ENCODE results near the gene METTL21A. TPM values are rescaled to one million over a fixed set of nuclear protein-coding genes. Genes with fewer than 3 reads are reported as not detected.
A peak's percentile ranks its signal among the peaks of the same experiment; 100 is the strongest.

Gene METTL21A
- total and polyA plus RNA-seq, 9 donors, result 14.1 to 20.3 (median 16.2) TPM

- H3K4me3 ChIP-seq (ENCODE audit: low read length), result no peak overlapping the region
- WGBS (ENCODE audit: insufficient coverage), result no CpG with 5 or more reads among the region's 2 CpGs
- H3K27me3 ChIP-seq (ENCODE audit: control insufficient read depth, insufficient read depth, low read length), result no peaks in the 10 kb centered on the region
- H3K9me3 ChIP-seq (replicated peaks; ENCODE audit: control insufficient read depth, low read depth, low read length), result no peaks in the 10 kb centered on the region
- H3K27ac ChIP-seq (ENCODE audit: low read length), result no peak overlapping the region
- H3K36me3 ChIP-seq (ENCODE audit: control insufficient read depth, insufficient read depth, low read length), result no peaks in the 10 kb centered on the region
- H3K4me1 ChIP-seq (ENCODE audit: control insufficient read depth, insufficient read depth, low read length), result no peaks in the 10 kb centered on the region
- DNase-seq, result no peak
Observed at GRCh38 chr2:207603486-207603885, 21.7 kb downstream of the METTL21A start.

DNA sequence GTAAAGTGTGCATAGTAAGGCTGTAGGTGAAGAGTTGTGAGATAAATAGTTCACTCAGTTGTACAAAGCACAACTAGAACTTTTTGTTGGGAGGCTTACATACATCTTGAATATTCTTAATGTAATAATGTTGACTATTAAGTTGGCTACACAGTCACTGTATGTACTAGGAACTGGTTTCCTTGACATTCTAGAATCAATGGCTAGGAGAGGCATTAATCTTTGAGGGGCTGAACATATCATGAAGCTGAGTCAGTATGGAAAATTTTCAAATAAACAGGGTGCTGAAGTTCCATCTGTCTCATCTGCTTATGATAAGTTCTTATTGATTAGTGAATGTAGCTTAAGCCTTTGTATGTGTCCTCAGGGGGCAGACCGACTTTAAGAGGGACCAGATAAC lies 23.4 kb downstream of the METTL21A start:
- no peak for DNase-seq
- Histone ChIP-seq H3K4me3 (ENCODE audit: low read length) (no peak overlapping the region), H3K27ac (ENCODE audit: low read length) (no peak overlapping the region), H3K4me1 (ENCODE audit: control insufficient read depth, insufficient read depth, low read length) (no peaks in the 10 kb centered on the region), H3K36me3 (ENCODE audit: control insufficient read depth, insufficient read depth, low read length) (no peaks in the 10 kb centered on the region), H3K27me3 (ENCODE audit: control insufficient read depth, insufficient read depth, low read length) (no peaks in the 10 kb centered on the region), H3K9me3 (replicated peaks; ENCODE audit: control insufficient read depth, low read depth, low read length) (no peaks in the 10 kb centered on the region)
- WGBS (ENCODE audit: insufficient coverage), result no CpG with 5 or more reads among the region's 1 CpG

- H3K9me3 ChIP-seq (replicated peaks; ENCODE audit: control insufficient read depth, low read depth, low read length), result no peaks in the 10 kb centered on the region
- H3K4me1 ChIP-seq (ENCODE audit: control insufficient read depth, insufficient read depth, low read length), result no peaks in the 10 kb centered on the region
- H3K27me3 ChIP-seq (ENCODE audit: control insufficient read depth, insufficient read depth, low read length), result no peaks in the 10 kb centered on the region
- DNase-seq, result no peak
- H3K36me3 ChIP-seq (ENCODE audit: control insufficient read depth, insufficient read depth, low read length), result peaks cover 5% of the 10 kb centered on the region
- H3K27ac ChIP-seq (ENCODE audit: low read length), result no peak overlapping the region
- H3K4me3 ChIP-seq (ENCODE audit: low read length), result no peak overlapping the region
Observed at GRCh38 chr2:207600231-207600630, 25.0 kb downstream of the METTL21A start.

- peaks cover 5% of the 10 kb centered on the region for H3K36me3 ChIP-seq (ENCODE audit: control insufficient read depth, insufficient read depth, low read length)
- peak; percentile 15 for DNase-seq
- no peaks in the 10 kb centered on the region for H3K27me3 ChIP-seq (ENCODE audit: control insufficient read depth, insufficient read depth, low read length)
- H3K4me3 ChIP-seq (ENCODE audit: low read length), result no peak overlapping the region
- no peak overlapping the region for H3K27ac ChIP-seq (ENCODE audit: low read length)
- no peaks in the 10 kb centered on the region for H3K4me1 ChIP-seq (ENCODE audit: control insufficient read depth, insufficient read depth, low read length)
- no peaks in the 10 kb centered on the region for H3K9me3 ChIP-seq (replicated peaks; ENCODE audit: control insufficient read depth, low read depth, low read length)
Observed at GRCh38 chr2:207599636-207600035, 25.6 kb downstream of the METTL21A start.

DNA sequence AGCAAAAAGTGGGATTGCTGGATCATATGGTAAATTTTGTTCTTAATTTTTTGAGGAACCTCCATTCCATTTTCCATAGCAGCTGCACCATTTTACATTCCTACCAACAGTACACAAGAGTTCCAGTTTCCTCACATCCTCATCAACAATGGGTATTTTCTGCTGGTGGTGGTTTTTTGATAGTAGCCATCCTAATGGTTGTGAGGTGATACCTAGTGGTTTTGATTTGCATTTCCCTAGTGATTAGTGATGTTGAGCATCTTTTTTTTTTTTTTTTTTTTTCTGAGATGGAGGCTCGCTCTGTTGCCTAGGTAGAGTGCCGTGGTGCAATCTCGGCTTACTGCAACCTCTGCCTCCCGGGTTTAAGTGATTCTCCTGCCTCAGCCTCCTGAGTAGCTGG lies 30.5 kb downstream of the METTL21A start:
- WGBS (ENCODE audit: insufficient coverage), result no CpG with 5 or more reads among the region's 4 CpGs

GRCh38 chr2:207594264-207594663 lies 30.9 kb downstream of the METTL21A start:
- WGBS (ENCODE audit: insufficient coverage), result no CpG with 5 or more reads among the region's 3 CpGs
- no peak for DNase-seq
- Histone ChIP-seq H3K27me3 (ENCODE audit: control insufficient read depth, insufficient read depth, low read length) (no peaks in the 10 kb centered on the region), H3K4me3 (ENCODE audit: low read length) (no peak overlapping the region), H3K9me3 (replicated peaks; ENCODE audit: control insufficient read depth, low read depth, low read length) (peaks cover 9% of the 10 kb centered on the region), H3K36me3 (ENCODE audit: control insufficient read depth, insufficient read depth, low read length) (peaks cover 15% of the 10 kb centered on the region), H3K4me1 (ENCODE audit: control insufficient read depth, insufficient read depth, low read length) (no peaks in the 10 kb centered on the region), H3K27ac (ENCODE audit: low read length) (no peak overlapping the region)

More for the DNA sequence above, 30.5 kb downstream of the METTL21A start:
- H3K27me3 ChIP-seq (ENCODE audit: control insufficient read depth, insufficient read depth, low read length), result no peaks in the 10 kb centered on the region
- H3K4me3 ChIP-seq (ENCODE audit: low read length), result no peak overlapping the region
- no peak overlapping the region for H3K27ac ChIP-seq (ENCODE audit: low read length)
- no peak for DNase-seq
- H3K9me3 ChIP-seq (replicated peaks; ENCODE audit: control insufficient read depth, low read depth, low read length), result peaks cover 9% of the 10 kb centered on the region
- H3K4me1 ChIP-seq (ENCODE audit: control insufficient read depth, insufficient read depth, low read length), result no peaks in the 10 kb centered on the region
- peaks cover 15% of the 10 kb centered on the region for H3K36me3 ChIP-seq (ENCODE audit: control insufficient read depth, insufficient read depth, low read length)

GRCh38 chr2:207593277-207593676 lies 31.9 kb downstream of the METTL21A start:
- peaks cover 9% of the 10 kb centered on the region for H3K9me3 ChIP-seq (replicated peaks; ENCODE audit: control insufficient read depth, low read depth, low read length)
- peaks cover 20% of the 10 kb centered on the region for H3K36me3 ChIP-seq (ENCODE audit: control insufficient read depth, insufficient read depth, low read length)
- no peaks in the 10 kb centered on the region for H3K27me3 ChIP-seq (ENCODE audit: control insufficient read depth, insufficient read depth, low read length)
- no peak overlapping the region for H3K4me3 ChIP-seq (ENCODE audit: low read length)
- H3K27ac ChIP-seq (ENCODE audit: low read length), result no peak overlapping the region
- DNase-seq, result no peak
- H3K4me1 ChIP-seq (ENCODE audit: control insufficient read depth, insufficient read depth, low read length), result no peaks in the 10 kb centered on the region

GRCh38 chr2:207589143-207589542 lies 36.1 kb downstream of the METTL21A start:
- Histone ChIP-seq H3K4me1 (ENCODE audit: control insufficient read depth, insufficient read depth, low read length) (no peaks in the 10 kb centered on the region), H3K9me3 (replicated peaks; ENCODE audit: control insufficient read depth, low read depth, low read length) (peaks cover 9% of the 10 kb centered on the region), H3K36me3 (ENCODE audit: control insufficient read depth, insufficient read depth, low read length) (peaks cover 22% of the 10 kb centered on the region), H3K4me3 (ENCODE audit: low read length) (no peak overlapping the region), H3K27me3 (ENCODE audit: control insufficient read depth, insufficient read depth, low read length) (no peaks in the 10 kb centered on the region), H3K27ac (ENCODE audit: low read length) (no peak overlapping the region)
- DNase-seq, result no peak

DNA sequence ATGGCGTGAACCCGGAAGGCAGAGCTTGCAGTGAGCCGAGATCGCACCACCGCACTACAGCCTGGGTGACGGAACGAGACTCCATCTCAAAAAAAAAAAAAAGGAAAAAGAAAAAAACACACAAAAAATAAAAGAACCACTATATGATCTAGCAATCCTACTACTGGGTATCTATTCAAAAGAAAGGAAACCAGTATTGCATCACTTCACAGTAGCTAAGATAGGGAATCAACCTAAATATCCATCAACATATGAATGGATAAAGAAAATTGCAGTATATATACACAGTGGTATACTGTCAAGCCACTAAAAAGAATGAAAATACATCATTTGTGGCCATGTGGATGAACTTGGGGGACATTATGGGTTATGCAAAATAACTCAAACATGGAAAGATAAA lies 37.9 kb downstream of the METTL21A start:
- Histone ChIP-seq H3K27me3 (ENCODE audit: control insufficient read depth, insufficient read depth, low read length) (no peaks in the 10 kb centered on the region), H3K9me3 (replicated peaks; ENCODE audit: control insufficient read depth, low read depth, low read length) (peaks cover 8% of the 10 kb centered on the region), H3K36me3 (ENCODE audit: control insufficient read depth, insufficient read depth, low read length) (peaks cover 13% of the 10 kb centered on the region), H3K4me3 (ENCODE audit: low read length) (no peak overlapping the region), H3K27ac (ENCODE audit: low read length) (no peak overlapping the region), H3K4me1 (ENCODE audit: control insufficient read depth, insufficient read depth, low read length) (no peaks in the 10 kb centered on the region)
- WGBS (ENCODE audit: insufficient coverage), result no CpG with 5 or more reads among the region's 7 CpGs
- no peak for DNase-seq

GRCh38 chr2:207584952-207585351 lies 40.2 kb downstream of the METTL21A start:
- DNase-seq, result no peak
- WGBS (ENCODE audit: insufficient coverage), result 85% methylated on average over 3 of the region's 4 CpGs

GRCh38 chr2:207571370-207571769 lies 53.8 kb downstream of the METTL21A start:
- no CpG with 5 or more reads among the region's 3 CpGs for WGBS (ENCODE audit: insufficient coverage)
- Histone ChIP-seq H3K9me3 (replicated peaks; ENCODE audit: control insufficient read depth, low read depth, low read length) (no peaks in the 10 kb centered on the region), H3K4me1 (ENCODE audit: control insufficient read depth, insufficient read depth, low read length) (no peaks in the 10 kb centered on the region), H3K4me3 (ENCODE audit: low read length) (no peak overlapping the region), H3K27ac (ENCODE audit: low read length) (no peak overlapping the region), H3K36me3 (ENCODE audit: control insufficient read depth, insufficient read depth, low read length) (peaks cover 14% of the 10 kb centered on the region), H3K27me3 (ENCODE audit: control insufficient read depth, insufficient read depth, low read length) (no peaks in the 10 kb centered on the region)
- no peak for DNase-seq

More at GRCh38 chr2:207584952-207585351, 40.2 kb downstream of the METTL21A start:
- Histone ChIP-seq H3K4me1 (ENCODE audit: control insufficient read depth, insufficient read depth, low read length) (no peaks in the 10 kb centered on the region), H3K36me3 (ENCODE audit: control insufficient read depth, insufficient read depth, low read length) (peaks cover 20% of the 10 kb centered on the region), H3K4me3 (ENCODE audit: low read length) (no peak overlapping the region), H3K9me3 (replicated peaks; ENCODE audit: control insufficient read depth, low read depth, low read length) (no peaks in the 10 kb centered on the region), H3K27ac (ENCODE audit: low read length) (no peak overlapping the region), H3K27me3 (ENCODE audit: control insufficient read depth, insufficient read depth, low read length) (no peaks in the 10 kb centered on the region)

All from muscle of leg (tissue), 11 donors.